SH-SY5Y (cell line): ENCODE measurements around the gene UTS2B.

Experiments used
- GATA2 ChIP-seq: IDR thresholded peaks from 2 replicates; pipeline ENCODE4 v1.6.1; 2011; ENCODE audit warnings: mild to moderate bottlenecking, low read depth, low read length
- GATA3 ChIP-seq: IDR thresholded peaks from 2 replicates; pipeline ENCODE4 v1.6.1; 2011; ENCODE audit warnings: low read depth, mild to moderate bottlenecking, low read length, moderate library complexity

GRCh38 chr3:191234216-191234615, 96.1 kb downstream of the UTS2B start:
- TF ChIP-seq GATA3 = no peak
- no peak for TF ChIP-seq GATA2
